Spleen (tissue), 11 donors: Measurements from ENCODE around the gene PSD. TPM values are rescaled to one million over a fixed set of nuclear protein-coding genes. Genes with fewer than 3 reads are reported as not detected.

Experiments
- DNase-seq: peaks from one replicate; pipeline ENCODE4 v3.0.0-alpha.2; 2020
- H3K27ac ChIP-seq, 8 donors: fragments of 200-600 bp; sonication (generic) in 7 of 8; 1 replicate in 4 of 8; 2 replicates in 4 of 8; pipeline versions ENCODE4 v1.5.0 to v1.8.0; 2016 to 2021; ENCODE audit warnings: inconsistent platforms in 4 of 8, mild to moderate bottlenecking in 4 of 8, moderate library complexity in 1 of 8
- H3K27me3 ChIP-seq, 7 donors: fragments of 200-600 bp; sonication (generic) in 6 of 7; replicated peaks in 1 of 7; 1 replicate in 4 of 7; 2 replicates in 3 of 7; pipeline versions ENCODE4 v1.5.0 to v1.8.0; 2016 to 2021; ENCODE audit warnings: inconsistent platforms in 3 of 7, mild to moderate bottlenecking in 1 of 7
- H3K36me3 ChIP-seq, 6 donors: fragments of 200-600 bp; sonication (generic) in 5 of 6; 1 replicate in 4 of 6; 2 replicates in 2 of 6; pipeline versions ENCODE4 v1.5.0 to v1.8.0; 2016 to 2021; ENCODE audit warnings: inconsistent platforms in 2 of 6
- H3K4me1 ChIP-seq, 6 donors: fragments of 200-600 bp; sonication (generic) in 5 of 6; 1 replicate in 3 of 6; 2 replicates in 3 of 6; pipeline versions ENCODE4 v1.5.0 to v1.8.0; 2016 to 2021; ENCODE audit warnings: inconsistent platforms in 3 of 6
- H3K4me3 ChIP-seq, 8 donors: fragments of 200-600 bp; sonication (generic) in 7 of 8; 1 replicate in 4 of 8; 2 replicates in 4 of 8; pipeline versions ENCODE4 v1.5.0 to v1.8.0; 2016 to 2021; ENCODE audit warnings: inconsistent platforms in 4 of 8, mild to moderate bottlenecking in 4 of 8, moderate library complexity in 2 of 8
- H3K9me3 ChIP-seq, 8 donors: fragments of 200-600 bp; sonication (generic) in 7 of 8; 1 replicate in 4 of 8; 2 replicates in 4 of 8; pipeline versions ENCODE4 v1.5.0 to v1.8.0; 2016 to 2021; ENCODE audit warnings: inconsistent platforms in 4 of 8
- CTCF ChIP-seq, 11 experiments: fragments of 200-600 bp in 7 of 11; fragments of 450-650 bp in 4 of 11; sonication (generic) in 4 of 11; IDR thresholded peaks in 8 of 11; conservative IDR thresholded peaks in 3 of 11; 1 replicate in 7 of 11; 2 replicates in 4 of 11; pipeline versions ENCODE4 v1.4.0 to v1.8.0; 2016 to 2021; ENCODE audit warnings: antibody characterized with exemption in 11 of 11, inconsistent platforms in 4 of 11, mild to moderate bottlenecking in 1 of 11
- POLR2A ChIP-seq, 3 donors: fragments of 450-650 bp; IDR thresholded peaks; one replicate each; pipeline ENCODE4 v1.5.1; 2017; ENCODE audit warnings: antibody characterized with exemption in 3 of 3, mild to moderate bottlenecking in 1 of 3
- POLR2AphosphoS5 ChIP-seq, 3 donors: sonication (generic); formaldehyde crosslinking; IDR thresholded peaks; one replicate each; pipeline ENCODE4 v1.5.1; 2017; ENCODE audit warnings: antibody characterized with exemption in 3 of 3
- WGBS, 5 donors: extraction: QIAGEN DNeasy Blood & Tissue Kit in 3 of 5; methylation state at CpG; one replicate each; pipeline versions ENCODE4 v1.1.5 to v1.1.7; 2013 to 2018; 5-methylcytosine and 5-hydroxymethylcytosine counted together
- intact Hi-C: fragments of 100-400 bp; cut with DNase I; formaldehyde crosslinking; loops from one replicate; pipeline ENCODE4 v1.15.0; 2023; ENCODE audit warnings: low total_unique reads
- polyA plus RNA-seq, 3 donors: library from polyadenylated mRNA; stranded (reverse); fragments of 200-250 nt; gene quantifications; one replicate each; pipeline ENCODE4 v1.2.1, GENCODE V29; 2013
- total RNA-seq, 7 donors: library from RNA; depleted of rRNA in 3 of 7; stranded (reverse); fragments of >200 nt in 3 of 7; fragmentation: NEBNext Ultra II Directional in 4 of 7; extraction: Animal tissue kit (Norgen Biotek cat#: 25700) in 4 of 7; gene quantifications; one replicate each; pipeline versions ENCODE4 v1.1.0 to v1.2.1, GENCODE V29; 2016 to 2021
- donor health status: healthy with polysubstance abuse.
- donor health status: DM: no; HTN: no; CAD: no; lungs with moderate emphysema.
- donor health status: DM: no; HTN: no; CAD: no.
- donor health status: Bipolar disorder and iron deficiency.
- donor health status: healthy.
- donor health status: DM: no; HTN: no; CAD: no.
- donor health status: DM: yes; HTN: yes; CAD: no.

The PSD gene
- total and polyA plus RNA-seq, 10 donors = 0.59 to 2.5 (median 1.2) TPM

- intact Hi-C loops = no loop called here
- Histone ChIP-seq H3K4me1 (peaks cover 30 to 71% (median 51%) of the 10 kb centered on the region in 6 donors), H3K4me3 (no peak overlapping the region), H3K36me3 (peaks cover 0 to 70% (median 58%) of the 10 kb centered on the region in 6 donors), H3K27me3 (no peaks in the 10 kb centered on the region), H3K27ac (peak overlapping the region in 1 of 8 donors; percentile 100), H3K9me3 (no peaks in the 10 kb centered on the region)
- TF ChIP-seq POLR2A (IDR thresholded peaks at IDR 0.05) (no peak), POLR2AphosphoS5 (IDR thresholded peaks at IDR 0.05) (no peak), CTCF (IDR thresholded peaks at IDR 0.05 in 8 of 11, conservative IDR thresholded peaks at IDR 0.05 in 3 of 11) (no peak)
- WGBS, 5 donors = 90 to 94% (median 92%) methylated on average over 20 to 22 of the region's 22 CpGs
- DNase-seq = no peak
Measured at GRCh38 chr10:102400598-102401341, 17.8 kb downstream of the PSD start.

DNA sequence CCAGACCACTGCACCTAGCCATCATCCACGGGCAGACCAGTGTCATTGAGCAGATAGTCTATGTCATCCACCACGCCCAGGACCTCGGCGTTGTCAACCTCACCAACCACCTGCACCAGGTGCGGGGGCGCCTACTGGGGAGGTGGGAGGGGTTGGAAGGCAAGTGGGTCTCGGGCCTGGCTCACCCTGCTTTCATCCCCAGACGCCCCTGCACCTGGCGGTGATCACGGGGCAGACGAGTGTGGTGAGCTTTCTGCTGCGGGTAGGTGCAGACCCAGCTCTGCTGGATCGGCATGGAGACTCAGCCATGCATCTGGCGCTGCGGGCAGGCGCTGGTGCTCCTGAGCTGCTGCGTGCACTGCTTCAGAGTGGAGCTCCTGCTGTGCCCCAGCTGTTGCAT is 18.5 kb downstream of the PSD start:
- Histone ChIP-seq H3K4me3 (peak overlapping the region in 4 of 8 donors; percentile 49 to 74 (median 56)), H3K36me3 (peaks cover 0 to 70% (median 58%) of the 10 kb centered on the region in 6 donors), H3K27ac (peak overlapping the region in 6 of 8 donors; percentile 87 to 100 (median 90)), H3K9me3 (no peaks in the 10 kb centered on the region), H3K27me3 (no peaks in the 10 kb centered on the region), H3K4me1 (peaks cover 30 to 76% (median 53%) of the 10 kb centered on the region in 6 donors)
- intact Hi-C loops = no loop called here
- WGBS, 5 donors = 86 to 90% (median 90%) methylated on average over 2 to 17 of the region's 17 CpGs
- peak in 1 of 3 donors; percentile 0 for TF ChIP-seq POLR2AphosphoS5 (IDR thresholded peaks at IDR 0.05)
- TF ChIP-seq CTCF (IDR thresholded peaks at IDR 0.05 in 8 of 11, conservative IDR thresholded peaks at IDR 0.05 in 3 of 11) = no peak
- TF ChIP-seq POLR2A (IDR thresholded peaks at IDR 0.05) = no peak
- DNase-seq = peak; percentile 79

- Histone ChIP-seq H3K4me1 (peaks cover 30 to 83% (median 53%) of the 10 kb centered on the region in 6 donors), H3K4me3 (peak overlapping the region; percentile 35 to 74 (median 49)), H3K27ac (peak overlapping the region; percentile 78 to 100 (median 90)), H3K9me3 (no peaks in the 10 kb centered on the region), H3K36me3 (peaks cover 0 to 70% (median 58%) of the 10 kb centered on the region in 6 donors), H3K27me3 (no peaks in the 10 kb centered on the region)
- WGBS, 5 donors = 5 to 25% (median 5%) methylated on average over 6 to 72 of the region's 72 CpGs
- TF ChIP-seq CTCF (IDR thresholded peaks at IDR 0.05 in 8 of 11, conservative IDR thresholded peaks at IDR 0.05 in 3 of 11) (peak; percentile 94 to 98 (median 97)), POLR2A (IDR thresholded peaks at IDR 0.05) (no peak), POLR2AphosphoS5 (IDR thresholded peaks at IDR 0.05) (peak; percentile 96 to 97 (median 97))
- peak; percentile 99 for DNase-seq
- intact Hi-C loops = loop anchor here (10.0 kb wide), 2 partner anchors 75 to 185 kb away; no protein-coding TSS in a partner anchor
Measured at GRCh38 chr10:102399217-102400021, 19.2 kb downstream of the PSD start.
